DOHH2 (cell line): Measurements from ENCODE around the gene PLXNA2.

Source experiments
- H3F3A ChIP-seq: fragments of 200-600 bp; sonication (generic), shearing (Covaris generic); 2 replicates; pipeline ENCODE4 v1.6.0; 2016; ENCODE audit warnings: antibody characterized with exemption, mild to moderate bottlenecking; ENCODE audit not compliant: control insufficient read depth, insufficient read depth
- H3K27ac ChIP-seq: fragments of 200-600 bp; sonication (generic); 2 replicates; pipeline ENCODE4 v1.5.1; 2014; ENCODE audit warnings: low read depth, mild to moderate bottlenecking, low read length, moderate library complexity
- H3K27me3 ChIP-seq: fragments of 200-600 bp; sonication (generic); 2 replicates; pipeline ENCODE4 v1.6.1; 2014; ENCODE audit warnings: mild to moderate bottlenecking, low read length, mixed read lengths; ENCODE audit not compliant: control insufficient read depth
- H3K36me3 ChIP-seq: fragments of 200-600 bp; sonication (generic); 2 replicates; pipeline ENCODE4 v1.6.1; 2014; ENCODE audit warnings: mild to moderate bottlenecking, low read length, moderate library complexity, mixed read lengths; ENCODE audit not compliant: control insufficient read depth
- H3K4me1 ChIP-seq: fragments of 200-600 bp; sonication (generic); 2 replicates; pipeline ENCODE4 v1.6.1; 2014; ENCODE audit warnings: mild to moderate bottlenecking, low read length, mixed read lengths; ENCODE audit not compliant: control insufficient read depth
- H3K4me2 ChIP-seq: fragments of 200-600 bp; sonication (generic); 2 replicates; pipeline ENCODE4 v1.6.0; 2014; ENCODE audit warnings: mild to moderate bottlenecking, low read length, moderate library complexity
- H3K4me3 ChIP-seq: fragments of 200-600 bp; sonication (generic); 2 replicates; pipeline ENCODE4 v1.5.1; 2014; ENCODE audit warnings: mild to moderate bottlenecking, low read length, mixed read lengths
- H3K79me2 ChIP-seq: fragments of 200-600 bp; sonication (generic); 2 replicates; pipeline ENCODE4 v1.6.1; 2014; ENCODE audit warnings: mild to moderate bottlenecking, low read length, mixed read lengths; ENCODE audit not compliant: control insufficient read depth
- H3K9me2 ChIP-seq: fragments of 200-600 bp; sonication (generic); replicated peaks from 2 replicates; pipeline ENCODE4 v1.6.1; 2014; ENCODE audit warnings: mild to moderate bottlenecking, low read length, mixed read lengths; ENCODE audit not compliant: control insufficient read depth
- H3K9me3 ChIP-seq: fragments of 200-600 bp; sonication (generic); 2 replicates; pipeline ENCODE4 v1.6.1; 2014; ENCODE audit warnings: antibody characterized with exemption, low read length, mixed read lengths; ENCODE audit not compliant: control insufficient read depth, insufficient read depth
- H4K20me1 ChIP-seq: fragments of 200-600 bp; sonication (generic); 2 replicates; pipeline ENCODE4 v1.6.0; 2014; ENCODE audit warnings: low read depth, mild to moderate bottlenecking, antibody characterized with exemption, low read length, moderate library complexity; ENCODE audit not compliant: control insufficient read depth, insufficient read depth
- EZH2phosphoT487 ChIP-seq: fragments of 200-600 bp; sonication (generic); IDR thresholded peaks from 2 replicates; pipeline ENCODE4 v1.6.1; 2017; ENCODE audit warnings: borderline replicate concordance, mild to moderate bottlenecking, antibody characterized with exemption, low read length, moderate library complexity, mixed read lengths
- TF ChIP-seq, protein P1 (sequence below): fragments of 200-600 bp; sonication (generic); IDR thresholded peaks from one replicate; pipeline ENCODE4 v1.5.1; 2014; ENCODE audit warnings: antibody characterized with exemption, mild to moderate bottlenecking, low read depth, low read length; ENCODE audit not compliant: poor library complexity, severe bottlenecking

The PLXNA2 gene

DNA sequence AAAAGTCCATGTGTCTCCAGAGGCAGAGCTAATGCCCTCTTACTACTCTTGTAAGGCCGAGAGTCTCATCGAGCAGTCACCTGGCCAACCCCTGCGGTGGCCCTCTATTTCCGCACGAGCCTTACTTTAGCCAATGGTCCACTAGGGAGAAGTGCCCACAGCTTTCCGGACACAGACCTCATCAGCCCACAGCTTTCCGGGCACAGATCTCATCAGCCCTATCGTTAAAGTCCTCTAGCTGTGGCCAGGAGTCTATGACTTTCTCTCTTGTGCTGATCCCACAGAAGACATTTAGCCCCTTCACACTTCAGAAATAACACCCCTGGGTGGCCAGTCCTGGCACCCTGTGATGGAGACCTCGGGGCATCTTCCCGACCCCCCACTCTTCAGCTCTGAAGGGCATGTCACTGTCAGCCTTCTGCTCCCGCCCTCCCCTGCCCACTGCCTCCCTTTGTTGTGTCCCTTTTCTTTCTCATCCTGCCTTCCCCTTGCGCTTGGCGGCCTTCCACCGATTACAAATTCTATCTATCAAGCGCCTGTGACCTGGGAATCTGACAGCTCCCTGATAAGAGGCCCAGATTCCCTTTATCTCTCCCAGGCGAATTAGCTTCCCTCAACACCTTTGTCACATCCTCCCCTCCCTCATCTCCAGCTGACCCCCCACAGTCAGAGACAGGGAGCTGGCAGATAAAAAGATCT lies 161.0 kb downstream of the PLXNA2 start:
- H3K27ac ChIP-seq = no peak overlapping the region
- no peak overlapping the region for H3K4me3 ChIP-seq
- no peaks in the 10 kb centered on the region for H3K9me3 ChIP-seq
- TF ChIP-seq EZH2phosphoT487 = no peak
- TF ChIP-seq, protein P1, sequence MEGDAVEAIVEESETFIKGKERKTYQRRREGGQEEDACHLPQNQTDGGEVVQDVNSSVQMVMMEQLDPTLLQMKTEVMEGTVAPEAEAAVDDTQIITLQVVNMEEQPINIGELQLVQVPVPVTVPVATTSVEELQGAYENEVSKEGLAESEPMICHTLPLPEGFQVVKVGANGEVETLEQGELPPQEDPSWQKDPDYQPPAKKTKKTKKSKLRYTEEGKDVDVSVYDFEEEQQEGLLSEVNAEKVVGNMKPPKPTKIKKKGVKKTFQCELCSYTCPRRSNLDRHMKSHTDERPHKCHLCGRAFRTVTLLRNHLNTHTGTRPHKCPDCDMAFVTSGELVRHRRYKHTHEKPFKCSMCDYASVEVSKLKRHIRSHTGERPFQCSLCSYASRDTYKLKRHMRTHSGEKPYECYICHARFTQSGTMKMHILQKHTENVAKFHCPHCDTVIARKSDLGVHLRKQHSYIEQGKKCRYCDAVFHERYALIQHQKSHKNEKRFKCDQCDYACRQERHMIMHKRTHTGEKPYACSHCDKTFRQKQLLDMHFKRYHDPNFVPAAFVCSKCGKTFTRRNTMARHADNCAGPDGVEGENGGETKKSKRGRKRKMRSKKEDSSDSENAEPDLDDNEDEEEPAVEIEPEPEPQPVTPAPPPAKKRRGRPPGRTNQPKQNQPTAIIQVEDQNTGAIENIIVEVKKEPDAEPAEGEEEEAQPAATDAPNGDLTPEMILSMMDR = no peak
- no peaks in the 10 kb centered on the region for H3K9me2 ChIP-seq
- H3K4me1 ChIP-seq = no peaks in the 10 kb centered on the region
- no peaks in the 10 kb centered on the region for H3F3A ChIP-seq
- no peaks in the 10 kb centered on the region; the same call in 1 of the 2 replicates for H3K27me3 ChIP-seq
- no peaks in the 10 kb centered on the region for H3K79me2 ChIP-seq
- no peaks in the 10 kb centered on the region for H3K36me3 ChIP-seq
- H4K20me1 ChIP-seq = no peaks in the 10 kb centered on the region
- H3K4me2 ChIP-seq = no peak overlapping the region

DNA sequence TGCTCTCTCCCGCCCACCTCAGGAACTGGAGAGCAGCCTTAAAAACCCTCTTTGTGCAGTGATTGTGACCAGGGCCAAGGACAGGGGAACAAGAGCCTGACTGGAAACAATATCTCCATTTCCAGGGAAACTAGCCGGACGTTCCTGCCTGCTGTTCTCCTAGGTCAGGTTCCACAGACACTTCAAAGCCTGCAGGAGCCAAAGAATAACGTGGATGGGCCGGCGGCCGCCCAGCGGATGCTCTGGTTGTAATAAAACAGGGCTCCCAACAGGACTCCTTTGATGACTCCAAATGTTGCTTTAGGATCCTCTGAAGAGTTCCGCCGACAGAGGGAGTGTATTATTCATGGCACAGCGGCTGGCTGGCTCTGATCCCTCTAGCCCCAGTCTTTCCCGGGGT lies 162.2 kb downstream of the PLXNA2 start:
- Histone ChIP-seq H3K27me3 (no peaks in the 10 kb centered on the region; the same call in 1 of the 2 replicates), H3K4me2 (no peak overlapping the region), H3K27ac (no peak overlapping the region)

DNA sequence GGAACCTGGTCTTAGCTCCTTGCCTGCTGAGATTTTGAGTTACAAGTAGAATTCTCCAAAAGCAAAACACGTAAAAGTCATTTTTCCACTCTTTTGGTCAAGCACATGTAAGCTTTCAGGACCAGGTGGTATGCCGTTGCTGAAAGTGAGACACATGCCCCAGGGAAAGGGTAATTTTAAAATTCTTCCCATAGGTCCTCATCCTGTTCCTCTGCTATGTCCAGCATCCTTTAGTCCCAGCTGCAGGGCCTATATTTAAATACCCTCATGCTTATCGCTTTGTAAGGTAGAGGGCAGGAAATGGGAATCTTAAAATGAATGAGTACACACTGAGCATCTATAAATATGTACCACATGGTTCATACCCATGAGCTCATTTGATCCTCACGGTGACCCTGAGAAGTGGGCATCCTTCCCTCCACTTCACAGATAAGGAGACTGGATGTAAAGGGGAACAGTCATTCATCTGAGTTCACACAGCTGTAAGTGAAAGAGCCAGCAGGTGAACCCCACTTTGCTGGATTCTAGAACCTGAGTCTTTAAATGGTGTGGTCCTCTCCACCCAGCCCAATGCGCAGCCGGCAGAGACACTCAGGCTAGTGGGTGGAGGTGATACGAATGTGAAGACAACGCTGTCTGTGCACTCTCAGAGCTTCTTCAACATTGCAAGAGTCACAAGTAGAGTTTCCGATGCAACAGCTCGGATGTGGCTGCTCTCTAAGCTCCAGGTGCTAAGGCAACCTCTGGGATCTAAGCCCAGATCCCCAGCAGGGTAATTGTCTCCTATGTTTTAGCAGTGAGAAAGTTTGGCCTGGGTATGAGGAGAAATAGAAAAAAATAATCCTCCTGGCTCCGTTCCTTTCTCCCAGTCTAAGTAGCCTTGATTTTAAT lies 163.5 kb downstream of the PLXNA2 start:
- no peak overlapping the region for H3K4me3 ChIP-seq
- H3K4me1 ChIP-seq = no peaks in the 10 kb centered on the region
- no peaks in the 10 kb centered on the region for H3K27me3 ChIP-seq
- no peaks in the 10 kb centered on the region for H4K20me1 ChIP-seq
- no peak overlapping the region for H3K4me2 ChIP-seq
- TF ChIP-seq, protein P1 = no peak
- TF ChIP-seq EZH2phosphoT487 = no peak
- H3K36me3 ChIP-seq = no peaks in the 10 kb centered on the region
- no peaks in the 10 kb centered on the region for H3K9me3 ChIP-seq
- H3K9me2 ChIP-seq = no peaks in the 10 kb centered on the region
- H3K27ac ChIP-seq = no peak overlapping the region
- no peaks in the 10 kb centered on the region for H3K79me2 ChIP-seq
- no peaks in the 10 kb centered on the region for H3F3A ChIP-seq

More for the DNA sequence above, 162.2 kb downstream of the PLXNA2 start:
- H3K79me2 ChIP-seq = no peaks in the 10 kb centered on the region
- H3K4me1 ChIP-seq = no peaks in the 10 kb centered on the region
- no peaks in the 10 kb centered on the region for H3K36me3 ChIP-seq
- no peak for TF ChIP-seq EZH2phosphoT487
- TF ChIP-seq, protein P1 = no peak
- no peaks in the 10 kb centered on the region for H3K9me2 ChIP-seq
- no peaks in the 10 kb centered on the region for H3F3A ChIP-seq
- no peak overlapping the region for H3K4me3 ChIP-seq
- H4K20me1 ChIP-seq = no peaks in the 10 kb centered on the region
- no peaks in the 10 kb centered on the region for H3K9me3 ChIP-seq
